Activated T-helper 9 cell treated with anti-CD3 and anti-CD28 coated beads, Interleukin-2, amount 50 U/mL, for 16 hours (primary cell): ENCODE results near the gene RECQL.
A peak's percentile ranks its signal among the peaks of the same experiment; 100 is the strongest.
"Not testable (repeated sequence)": the region's sequence is repeated elsewhere in the genome, so short reads cannot be mapped to it uniquely, and the experiment has no call there.

Experiments used
- DNase-seq: peaks from one replicate; pipeline ENCODE4 v3.0.0-alpha.2; 2020; ENCODE audit warnings: low read depth

The RECQL gene

DNA sequence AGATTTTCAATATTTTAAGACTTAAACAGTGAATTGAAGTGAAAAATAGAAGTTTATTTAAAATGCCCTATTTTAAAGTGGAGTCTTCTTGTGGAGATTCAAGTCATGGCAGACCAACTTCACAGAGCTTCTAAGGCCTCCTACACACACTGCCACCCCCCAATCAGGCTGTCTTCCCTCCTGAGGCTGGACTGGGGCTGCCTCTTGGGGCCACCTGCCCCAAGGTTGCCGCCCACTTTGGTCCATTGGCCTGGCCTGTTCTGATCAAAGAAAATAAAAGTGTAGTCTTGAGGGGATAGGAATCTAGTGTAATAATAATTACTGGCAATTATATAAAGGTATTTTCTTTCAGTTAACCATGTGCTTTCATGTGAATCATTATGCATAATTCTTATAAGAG is 1.4 kb upstream of the RECQL start:
- DNase-seq: no peak

DNA sequence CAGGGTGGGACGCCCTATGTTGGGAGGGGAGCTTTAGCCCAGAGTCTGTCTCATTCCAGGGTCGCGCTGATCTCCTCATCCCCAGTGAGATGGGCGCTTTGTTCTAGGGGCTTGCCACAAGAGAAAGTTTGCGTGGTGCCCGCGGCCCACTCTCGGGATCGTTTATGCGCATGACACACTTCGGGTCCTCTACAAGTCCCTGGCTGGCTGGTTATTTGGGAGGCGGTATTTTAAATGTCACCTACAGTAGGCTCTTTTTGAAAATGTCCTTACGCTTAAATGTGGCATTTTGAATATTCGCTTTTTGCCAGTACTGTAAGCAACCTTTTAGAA is 695 bp upstream of the RECQL start:
- DNase-seq: peak; percentile 31

DNA sequence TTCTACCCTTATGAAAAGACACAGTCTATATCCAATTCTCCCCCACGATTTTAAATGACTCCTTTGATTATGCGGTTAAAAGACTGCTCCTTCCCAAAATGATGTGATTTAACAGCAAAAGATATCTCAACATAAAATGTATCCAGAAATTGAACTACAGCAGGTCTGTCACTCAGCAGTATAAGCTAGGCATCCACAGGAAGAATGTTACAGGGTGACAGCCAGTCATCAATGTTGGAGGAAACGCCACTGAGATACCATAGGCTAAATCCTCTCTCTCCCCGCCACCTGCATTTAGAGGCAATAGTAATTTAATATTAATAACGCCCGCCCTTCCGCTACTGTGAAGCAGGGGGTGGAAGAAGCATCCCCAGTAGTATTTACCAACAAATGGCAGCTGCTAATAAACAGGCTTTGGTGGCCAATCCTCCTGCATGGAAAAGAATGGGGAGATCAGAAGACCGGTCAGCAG is 613 bp downstream of the RECQL start:
- no peak for DNase-seq

DNA sequence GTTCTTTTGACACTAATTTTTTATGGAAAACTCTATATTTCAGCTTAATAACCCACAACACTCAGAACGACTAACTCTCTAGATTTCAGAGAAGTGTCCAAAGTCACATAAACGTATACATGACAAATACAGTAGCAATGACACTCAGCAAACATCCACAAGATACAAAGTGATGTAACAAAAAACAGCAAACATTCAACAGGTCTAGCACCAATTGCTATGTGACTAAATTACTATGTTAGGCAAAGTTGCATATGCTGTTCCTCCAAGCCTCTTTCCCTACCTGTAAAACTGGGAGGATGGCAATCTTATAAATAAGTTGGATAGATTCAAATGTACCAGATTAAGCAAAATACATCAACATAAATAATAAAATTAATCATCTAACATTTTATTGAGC is 1.7 kb downstream of the RECQL start:
- no peak for DNase-seq

DNA sequence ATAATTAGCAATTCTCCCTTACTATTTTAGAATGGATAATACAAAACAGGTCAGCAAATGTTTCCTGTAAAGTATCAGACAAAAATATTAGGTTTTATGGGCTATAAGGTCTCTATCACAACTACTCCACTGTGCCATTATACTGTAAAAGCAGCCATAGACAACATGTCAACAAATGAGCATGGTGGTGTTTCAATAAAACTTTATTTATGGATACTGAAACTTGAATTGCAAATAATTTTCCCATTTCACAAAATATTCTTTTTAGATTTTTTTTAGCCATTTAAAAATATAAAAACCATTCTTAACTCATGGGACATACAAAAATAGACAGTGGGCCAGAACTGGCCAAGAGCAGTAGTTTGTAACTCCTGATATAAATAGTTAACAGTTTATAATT is 15.4 kb downstream of the RECQL start:
- no peak for DNase-seq

DNA sequence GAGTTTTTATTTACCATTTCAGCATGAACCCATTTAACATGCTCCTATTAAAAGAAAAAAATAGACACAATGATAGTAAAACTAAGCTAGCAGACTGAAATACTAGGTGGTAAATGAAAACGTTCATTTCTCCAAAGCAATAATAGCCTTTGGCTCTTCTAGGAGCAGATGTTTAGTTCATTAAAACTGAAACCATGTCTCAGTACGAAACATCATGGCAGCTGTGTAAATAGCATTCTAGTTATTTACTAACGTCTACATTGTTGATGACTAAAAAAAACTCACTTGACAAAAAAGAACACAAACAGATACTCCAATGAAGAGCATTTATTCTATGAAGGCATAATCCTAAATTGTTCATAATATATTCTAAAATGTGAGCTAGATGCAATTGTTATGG is 17.9 kb downstream of the RECQL start:
- DNase-seq: no peak

DNA sequence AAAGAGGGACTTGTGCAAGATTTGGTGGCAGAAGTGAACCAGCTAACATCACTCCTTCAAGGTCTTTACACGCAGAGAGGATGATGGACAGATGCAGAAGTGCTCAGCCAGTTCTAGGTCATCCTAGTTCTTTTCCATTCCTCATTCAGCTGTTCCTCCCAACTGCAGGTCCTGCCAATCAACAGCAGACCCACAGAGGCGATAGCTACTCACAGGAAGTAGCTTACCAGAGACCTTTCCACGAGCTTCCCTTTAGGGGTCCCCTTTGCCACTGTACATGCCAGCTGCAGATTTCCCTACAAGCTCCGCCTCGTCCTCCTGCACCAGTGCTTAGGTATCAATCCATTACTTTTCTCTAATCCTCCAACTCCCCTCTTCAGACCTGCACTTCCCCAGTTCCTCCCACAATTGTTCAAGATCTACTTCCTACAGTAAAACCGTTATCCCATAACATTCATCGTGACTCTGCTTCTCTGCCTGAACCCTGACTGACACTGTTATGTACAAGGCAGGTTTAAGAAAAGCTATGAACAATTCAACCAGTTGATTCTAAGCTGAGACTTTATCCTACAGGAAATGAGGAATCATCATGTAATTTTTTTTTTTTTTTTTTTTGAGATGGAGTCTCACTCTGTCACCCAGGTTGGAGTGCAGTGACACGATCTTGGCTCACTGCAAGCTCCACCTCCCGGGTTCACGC is 22.5 kb downstream of the RECQL start:
- no peak for DNase-seq

DNA sequence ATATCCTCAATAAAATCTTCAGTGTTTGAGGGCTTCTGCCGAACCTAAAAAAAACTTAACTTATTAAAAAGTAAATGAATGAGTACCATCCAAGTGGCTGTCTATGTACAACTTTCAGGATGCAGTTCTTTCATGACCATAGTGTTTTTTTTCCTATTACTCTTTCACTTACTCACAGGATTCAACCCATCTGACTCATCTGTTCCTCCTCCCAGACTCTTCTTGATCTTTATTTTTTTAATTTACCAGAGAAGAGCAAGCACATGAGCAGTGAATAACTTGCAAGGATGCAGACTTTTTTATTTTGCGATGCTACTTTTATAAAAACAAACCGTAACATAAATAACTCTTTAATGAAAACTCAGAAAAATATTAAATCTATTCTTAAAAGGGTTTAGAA is 24.5 kb downstream of the RECQL start:
- DNase-seq: no peak

DNA sequence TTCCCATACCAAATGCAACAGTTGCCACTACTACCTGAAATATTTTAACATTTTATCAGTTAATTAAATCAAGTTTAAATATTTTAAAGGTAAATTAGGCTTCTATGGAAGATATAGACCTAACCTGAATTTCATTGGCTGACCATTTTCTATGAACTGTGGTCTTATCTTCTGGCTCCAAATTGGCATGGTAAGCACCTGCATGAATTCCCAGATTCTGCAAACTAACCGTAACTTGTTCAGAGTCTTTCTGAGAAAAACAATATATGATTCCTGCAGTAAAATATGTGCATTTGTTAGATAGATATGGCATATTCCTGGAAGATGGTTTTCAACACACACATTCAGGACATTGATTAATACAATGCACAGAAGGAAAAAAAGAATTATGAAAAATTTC is 25.9 kb downstream of the RECQL start:
- no peak for DNase-seq

DNA sequence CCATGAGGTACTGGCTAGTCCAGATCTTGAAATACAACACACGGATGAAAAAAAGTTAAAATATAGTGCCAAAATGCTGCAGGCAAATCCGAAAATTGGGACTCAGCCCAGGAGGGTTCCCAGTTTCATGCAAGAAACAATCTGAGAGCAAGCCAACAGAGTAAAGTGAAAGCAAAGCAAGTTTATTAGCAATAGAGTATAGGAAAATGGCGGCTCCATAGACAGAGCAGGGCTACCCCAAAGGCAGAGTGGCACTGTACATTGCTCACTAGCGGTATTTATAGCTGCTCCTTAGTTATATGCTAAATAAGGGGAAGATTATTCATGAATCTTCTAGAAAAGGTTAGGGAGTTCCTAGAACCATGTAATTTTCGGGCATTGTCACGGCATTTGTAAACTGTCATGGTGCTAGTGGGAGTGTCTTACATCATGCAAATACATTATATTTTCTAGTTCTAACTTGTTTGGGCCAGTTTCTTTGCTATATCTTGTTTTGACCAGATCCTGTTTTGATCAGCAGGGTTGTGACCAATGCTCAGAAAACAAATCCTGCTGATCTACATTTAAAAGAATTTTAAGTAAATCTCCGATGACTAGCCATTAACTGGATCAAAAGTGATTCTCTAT is 29.1 kb downstream of the RECQL start:
- no peak for DNase-seq

DNA sequence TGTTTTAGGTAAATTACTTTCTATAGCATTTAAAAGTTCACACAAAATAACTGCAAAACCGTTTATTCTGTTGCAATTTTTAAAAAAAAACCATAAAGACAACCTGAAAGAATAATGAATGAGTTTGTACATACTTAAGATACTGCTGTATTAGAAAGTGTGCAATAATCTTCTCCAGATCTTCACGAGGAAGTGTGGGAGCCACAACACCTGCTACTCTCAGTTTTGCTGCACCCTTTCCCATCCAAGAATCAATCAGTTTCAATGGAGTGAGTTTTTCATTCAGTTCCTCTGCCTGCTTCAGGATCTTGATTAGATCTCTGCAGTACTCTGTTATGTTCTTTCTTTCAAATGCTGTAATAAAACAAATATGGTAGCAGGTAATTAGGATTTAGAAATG is 30.1 kb downstream of the RECQL start:
- no peak for DNase-seq

DNA sequence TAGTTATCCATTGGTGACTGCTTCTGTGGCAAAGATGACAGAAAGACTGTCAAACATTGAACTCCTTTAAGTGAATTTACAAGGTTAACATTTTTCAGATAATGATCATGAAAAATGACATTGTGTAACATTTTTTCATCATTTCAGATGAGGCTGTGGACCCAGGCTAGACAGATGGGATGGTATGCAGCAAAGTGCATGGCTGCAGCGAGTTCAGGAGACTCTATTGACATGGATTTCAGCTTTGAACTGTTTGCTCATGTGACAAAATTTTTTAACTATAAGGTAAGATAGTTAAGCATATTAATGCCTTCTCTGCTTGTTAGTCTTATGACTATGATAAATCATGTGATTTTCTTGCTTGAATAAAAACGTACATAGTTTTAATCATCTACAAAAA is 34.1 kb downstream of the RECQL start:
- not testable (repeated sequence) for DNase-seq

DNA sequence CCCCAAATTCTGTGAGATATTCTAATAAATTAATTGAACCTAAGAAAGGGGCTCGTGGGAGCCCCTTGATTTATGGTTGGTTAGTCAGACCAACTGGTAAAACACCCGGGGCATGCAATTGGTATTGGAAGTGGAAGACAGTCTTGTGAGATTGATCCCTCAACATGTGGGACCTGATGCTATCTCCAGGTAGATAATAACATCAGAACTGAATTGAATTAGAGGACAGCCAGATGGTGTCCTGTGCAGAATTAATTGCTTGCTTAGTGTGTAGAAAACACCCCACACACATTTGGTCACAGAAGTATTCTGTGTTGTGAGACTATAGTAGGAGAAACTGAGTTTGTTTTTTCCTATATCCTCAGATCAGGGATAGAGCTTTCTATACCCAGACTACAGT is 42.0 kb downstream of the RECQL start:
- DNase-seq: no peak

DNA sequence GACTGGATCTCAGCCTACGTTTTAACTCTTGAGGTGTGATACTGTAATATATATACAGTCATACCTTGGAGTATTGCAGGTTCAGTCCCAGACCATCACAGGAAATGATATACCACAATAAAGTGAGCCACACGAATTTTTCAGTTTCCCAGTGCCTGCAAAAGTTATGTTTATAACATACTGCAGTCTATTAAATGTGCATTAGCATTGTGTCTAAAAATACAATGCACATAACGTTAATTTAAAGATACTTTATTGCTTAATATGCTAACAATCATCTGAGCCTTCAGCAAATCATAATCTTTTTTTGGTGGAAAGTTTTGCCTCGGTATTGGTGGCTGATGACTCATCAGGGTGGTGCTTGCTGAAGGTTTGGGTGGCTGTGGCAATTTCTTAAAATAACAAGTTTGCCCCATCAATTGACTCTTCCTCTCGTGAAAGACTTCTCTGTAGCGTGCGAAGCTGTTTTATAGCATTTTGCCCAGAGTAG is 45.1 kb downstream of the RECQL start:
- DNase-seq: peak; percentile 15

DNA sequence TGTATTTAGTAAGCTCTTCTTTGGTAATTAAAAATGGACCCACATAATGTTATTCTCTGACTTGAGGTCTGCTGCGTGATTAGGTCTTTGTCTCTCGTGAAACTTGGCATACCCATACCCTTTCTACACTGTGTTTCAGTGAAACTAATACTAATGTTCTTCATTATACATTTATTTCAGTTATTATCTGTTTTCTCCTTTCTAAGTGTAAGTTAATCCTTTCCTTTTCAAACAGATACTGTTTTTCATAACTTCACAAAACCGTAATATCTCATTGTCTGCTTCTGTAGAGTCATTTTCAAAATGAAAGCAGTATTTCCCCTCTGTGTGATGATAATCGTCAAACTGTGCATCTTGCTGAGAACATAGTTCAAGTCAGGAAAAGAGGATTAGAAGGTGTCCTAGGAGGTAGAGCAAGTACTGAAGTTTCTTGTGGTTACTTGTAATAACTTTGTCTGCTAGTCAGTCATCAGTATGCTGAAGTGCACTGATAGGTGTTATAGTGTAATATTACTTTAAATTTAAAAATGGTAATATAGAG is 48.1 kb downstream of the RECQL start:
- no peak for DNase-seq

DNA sequence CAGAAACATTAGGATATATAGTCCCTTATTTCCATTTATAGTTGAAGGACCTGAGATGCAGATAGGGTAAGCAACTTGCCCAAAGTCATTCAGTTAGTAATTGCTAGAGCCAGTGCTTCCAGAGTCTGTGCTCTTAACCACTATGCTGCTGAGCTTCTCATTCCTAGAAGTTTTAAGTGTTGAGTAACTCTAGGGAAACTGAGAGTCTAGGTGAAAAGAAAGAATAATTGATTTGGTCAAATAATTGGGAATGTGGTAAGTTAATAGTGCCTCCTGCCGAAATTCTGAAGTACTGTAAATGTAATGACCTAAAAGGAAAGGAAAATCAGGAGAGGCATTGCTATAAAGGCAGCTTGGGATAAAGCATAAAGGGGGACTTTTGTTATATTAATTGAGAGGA is 49.9 kb downstream of the RECQL start:
- no peak for DNase-seq

DNA sequence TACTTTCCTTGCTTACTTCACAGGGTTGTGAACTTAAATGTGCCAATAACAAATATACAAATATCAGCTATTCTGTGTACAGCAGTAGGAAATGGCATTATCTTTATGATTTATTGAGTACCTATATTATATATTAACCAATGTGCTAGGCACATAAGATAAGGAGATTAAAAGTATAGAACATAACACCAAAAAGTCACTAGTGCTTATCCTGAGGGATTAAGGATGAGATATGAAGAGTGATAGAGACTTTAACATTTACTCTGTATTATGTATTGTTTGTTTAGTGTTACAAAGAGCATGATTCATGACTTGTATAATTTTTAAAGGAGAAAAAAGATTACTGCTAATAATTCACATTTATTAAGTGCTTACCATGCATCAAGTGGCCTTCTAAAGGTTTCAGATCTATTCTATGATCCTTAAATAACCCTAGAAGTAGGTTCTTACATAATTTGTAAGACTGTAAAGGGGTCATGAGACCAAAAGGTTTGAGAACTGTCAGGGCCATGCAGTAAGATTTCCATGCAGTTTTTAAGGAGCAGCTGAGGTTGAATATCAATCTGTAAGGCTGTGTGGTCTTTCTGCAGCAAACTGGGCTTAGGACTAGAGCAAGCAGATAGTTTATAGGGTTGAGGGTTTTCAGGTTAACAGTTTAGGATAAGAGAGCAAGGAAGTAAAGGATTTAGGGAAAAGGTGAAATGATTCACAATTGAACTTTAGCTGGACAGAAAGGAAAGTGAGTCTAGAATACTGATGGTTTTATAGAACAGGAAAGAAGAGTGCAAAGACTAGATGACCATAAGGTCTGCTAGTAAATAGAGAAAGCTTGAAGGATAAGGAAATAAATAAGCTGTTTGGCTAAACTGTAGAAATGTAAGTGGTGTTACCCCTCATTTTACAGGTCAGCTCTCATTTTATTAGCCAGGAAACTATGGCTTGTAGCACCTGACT is 57.0 kb downstream of the RECQL start:
- no peak for DNase-seq

DNA sequence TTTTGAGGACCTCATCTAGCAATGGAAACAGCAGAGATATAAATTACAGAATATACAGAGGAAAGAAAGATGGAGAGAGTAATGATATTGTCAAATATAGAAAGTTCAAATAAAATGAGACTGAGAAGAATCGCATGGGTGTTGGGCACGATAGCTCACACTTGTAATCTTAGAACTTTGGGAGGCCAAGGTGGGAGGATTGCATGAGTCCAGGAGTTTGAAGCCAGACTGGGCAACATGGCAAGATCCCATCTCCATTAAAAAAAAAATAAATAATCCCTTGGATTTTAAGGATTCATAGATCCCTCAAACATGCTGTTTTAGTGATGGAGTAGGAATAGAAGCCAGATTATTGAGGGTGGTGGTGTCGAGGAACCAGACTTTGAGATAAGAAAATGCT is 62.1 kb downstream of the RECQL start:
- DNase-seq: no peak

DNA sequence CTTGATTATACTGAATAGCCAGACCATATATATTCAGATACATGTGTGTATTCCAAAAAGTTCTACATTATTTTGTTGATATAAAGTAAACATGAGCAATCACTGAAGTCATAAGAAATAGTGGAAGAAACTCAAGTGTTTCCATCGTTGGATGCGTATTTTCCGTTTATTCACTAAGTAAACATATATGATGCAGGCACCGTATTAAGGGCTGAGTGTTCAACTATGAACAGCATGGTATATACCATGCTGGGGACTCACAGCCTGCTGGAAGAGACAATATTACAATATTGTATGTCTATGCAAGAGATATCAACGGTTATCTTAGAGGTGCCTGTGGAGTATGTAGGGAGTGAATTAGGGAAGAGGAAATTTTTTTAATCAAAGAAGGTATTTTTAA is 62.8 kb downstream of the RECQL start:
- no peak for DNase-seq

DNA sequence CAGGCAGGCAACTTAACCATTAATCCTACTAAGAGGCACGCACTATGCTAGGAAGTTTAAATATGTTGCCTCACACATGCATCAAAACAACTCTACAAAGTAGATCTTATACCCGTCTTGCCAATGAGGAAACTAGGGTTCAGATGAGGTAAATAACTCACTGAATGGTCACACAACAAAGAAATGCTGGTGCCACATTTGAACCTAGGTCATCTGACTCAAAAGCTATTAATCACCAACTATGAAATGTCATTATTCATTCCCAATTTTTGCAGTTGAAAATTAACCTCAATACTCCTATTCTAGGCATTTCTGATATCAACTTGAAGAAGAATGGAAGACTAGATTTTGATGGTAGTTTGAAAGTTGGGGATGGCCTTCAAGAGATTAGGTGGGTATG is 66.7 kb downstream of the RECQL start:
- no peak for DNase-seq

DNA sequence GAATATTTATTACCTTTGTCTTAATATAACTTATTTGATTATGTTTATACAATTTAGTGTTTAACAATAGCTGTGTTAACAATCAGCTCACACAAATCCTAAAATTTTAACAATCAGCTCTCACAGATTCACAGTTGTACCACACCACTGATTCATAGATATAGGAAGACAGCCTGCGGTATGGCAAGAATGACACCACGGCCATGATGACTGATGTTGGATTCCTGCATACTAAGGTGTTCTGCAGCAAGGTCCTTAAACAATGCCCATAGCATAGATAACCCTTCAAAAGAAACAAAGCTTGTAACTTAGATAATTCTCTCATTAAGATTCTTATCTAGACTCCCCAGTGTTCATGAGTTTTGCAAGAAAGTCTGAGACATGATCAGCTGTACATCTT is 67.9 kb downstream of the RECQL start:
- DNase-seq: no peak

DNA sequence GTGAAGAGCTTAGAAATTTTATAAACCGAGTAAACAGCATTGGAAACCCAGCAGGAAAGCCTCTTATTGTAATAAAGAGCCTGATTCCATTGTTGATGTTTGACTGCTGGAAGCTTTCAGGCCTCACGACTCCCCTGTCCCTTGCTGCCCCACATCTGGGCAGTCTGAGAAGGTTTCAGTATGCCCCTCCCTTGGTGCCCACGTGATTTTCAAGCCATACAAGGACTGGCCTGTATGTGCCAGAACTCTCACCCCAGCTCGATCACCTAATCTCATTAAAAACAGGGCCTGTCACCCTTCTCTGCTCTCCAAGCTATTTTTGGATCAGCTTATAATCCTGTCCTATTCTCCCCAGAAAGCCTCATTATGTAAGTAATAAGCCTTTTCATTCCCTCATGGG is 71.4 kb downstream of the RECQL start:
- no peak for DNase-seq

DNA sequence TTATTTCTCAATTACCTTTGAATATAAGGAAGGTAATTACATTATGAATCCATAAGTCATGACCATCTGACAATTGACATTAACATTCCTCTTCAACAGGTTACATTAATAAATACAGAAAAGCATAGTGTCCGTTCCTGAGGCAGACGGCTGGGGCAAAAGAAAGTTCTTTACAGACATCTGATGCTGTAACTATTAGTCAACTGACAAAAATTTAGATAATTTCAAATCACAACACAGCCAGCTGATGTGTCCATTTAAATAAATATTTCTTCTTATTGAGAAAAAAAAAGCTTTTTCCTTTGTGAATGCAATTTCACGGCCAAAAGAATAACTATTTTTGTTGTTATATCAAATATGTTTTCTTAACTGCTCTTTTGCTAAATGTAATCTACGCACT is 73.2 kb downstream of the RECQL start:
- DNase-seq: no peak
